Activated T-helper 1 cell treated with Interleukin-2 at 50 U/mL for 16 hours (primary cell): ENCODE measurements around the gene HIVEP2.

Experiments
- DNase-seq: peaks from one replicate; pipeline ENCODE4 v3.0.0-alpha.2; 2020; ENCODE audit warnings: low read depth

HIVEP2 gene

GRCh38 chr6:142773859-142774648 is 170.9 kb downstream of the HIVEP2 start:
- no peak for DNase-seq

- no peak for DNase-seq
Measured at GRCh38 chr6:142773324-142773723, 171.7 kb downstream of the HIVEP2 start.

- no peak for DNase-seq
Measured at GRCh38 chr6:142771162-142771561, 173.8 kb downstream of the HIVEP2 start.

GRCh38 chr6:142765306-142765705 is 179.7 kb downstream of the HIVEP2 start:
- DNase-seq: no peak

- DNase-seq: no peak
Measured at GRCh38 chr6:142764311-142764710, 180.7 kb downstream of the HIVEP2 start.

GRCh38 chr6:142763205-142763604 is 181.8 kb downstream of the HIVEP2 start:
- no peak for DNase-seq

GRCh38 chr6:142761756-142762155 is 183.2 kb downstream of the HIVEP2 start:
- no peak for DNase-seq

- no peak for DNase-seq
Measured at GRCh38 chr6:142760152-142760551, 184.8 kb downstream of the HIVEP2 start.

GRCh38 chr6:142758629-142759025 is 186.3 kb downstream of the HIVEP2 start:
- DNase-seq: no peak

- DNase-seq: no peak
Measured at GRCh38 chr6:142757852-142758628, 186.9 kb downstream of the HIVEP2 start.

- DNase-seq: no peak
Measured at GRCh38 chr6:142756215-142756630, 188.8 kb downstream of the HIVEP2 start.

GRCh38 chr6:142753196-142753595 is 191.8 kb downstream of the HIVEP2 start:
- no peak for DNase-seq

GRCh38 chr6:142752348-142752747 is 192.6 kb downstream of the HIVEP2 start:
- DNase-seq: no peak

- DNase-seq: no peak
Measured at GRCh38 chr6:142751452-142751851, 193.5 kb downstream of the HIVEP2 start.

GRCh38 chr6:142750998-142751397 is 194.0 kb downstream of the HIVEP2 start:
- no peak for DNase-seq

GRCh38 chr6:142749556-142749955 is 195.4 kb downstream of the HIVEP2 start:
- no peak for DNase-seq

GRCh38 chr6:142746524-142746923 is 198.5 kb downstream of the HIVEP2 start:
- no peak for DNase-seq

GRCh38 chr6:142744836-142745235 is 200.1 kb downstream of the HIVEP2 start:
- DNase-seq: no peak

- DNase-seq: no peak
Measured at GRCh38 chr6:142740449-142740848, 204.5 kb downstream of the HIVEP2 start.

GRCh38 chr6:142738731-142739130 is 206.2 kb downstream of the HIVEP2 start:
- no peak for DNase-seq

- no peak for DNase-seq
Measured at GRCh38 chr6:142738035-142738396, 207.0 kb downstream of the HIVEP2 start.

GRCh38 chr6:142737368-142738034 is 207.5 kb downstream of the HIVEP2 start:
- no peak for DNase-seq

GRCh38 chr6:142735204-142735603 is 209.8 kb downstream of the HIVEP2 start:
- no peak for DNase-seq
